Stimulated activated CD4-positive, alpha-beta T cell treated with anti-CD3 and anti-CD28 coated beads, Interleukin-2, amount 100 ng/mL, for 48 hours (primary cell): ENCODE data around the gene RAD18.

Source experiments
- DNase-seq, 2 donors: peaks; one replicate each; pipeline ENCODE4 v3.0.0-alpha.2; 2020

Gene RAD18

GRCh38 chr3:8985411-8985831, 22.1 kb upstream of the RAD18 start:
- no peak for DNase-seq

- no peak for DNase-seq
Observed at GRCh38 chr3:8984526-8984925, 21.3 kb upstream of the RAD18 start.

GRCh38 chr3:8984081-8984480, 20.8 kb upstream of the RAD18 start:
- no peak for DNase-seq

- no peak for DNase-seq
Observed at GRCh38 chr3:8983591-8983990, 20.3 kb upstream of the RAD18 start.

GRCh38 chr3:8983026-8983425, 19.8 kb upstream of the RAD18 start:
- no peak for DNase-seq

- DNase-seq, result no peak
Observed at GRCh38 chr3:8982509-8982908, 19.2 kb upstream of the RAD18 start.

GRCh38 chr3:8981700-8982099, 18.4 kb upstream of the RAD18 start:
- no peak for DNase-seq

GRCh38 chr3:8981296-8981695, 18.0 kb upstream of the RAD18 start:
- DNase-seq, result no peak

- no peak for DNase-seq
Observed at GRCh38 chr3:8980756-8981257, 17.5 kb upstream of the RAD18 start.

GRCh38 chr3:8979262-8979661, 16.0 kb upstream of the RAD18 start:
- DNase-seq, result no peak

- DNase-seq, result no peak
Observed at GRCh38 chr3:8978551-8978950, 15.3 kb upstream of the RAD18 start.

- DNase-seq, result no peak
Observed at GRCh38 chr3:8976540-8977182, 13.4 kb upstream of the RAD18 start.

- no peak for DNase-seq
Observed at GRCh38 chr3:8975081-8976020, 12.1 kb upstream of the RAD18 start.

- DNase-seq, result no peak
Observed at GRCh38 chr3:8974458-8974857, 11.2 kb upstream of the RAD18 start.

- no peak for DNase-seq
Observed at GRCh38 chr3:8972639-8973038, 9.4 kb upstream of the RAD18 start.

- peak; percentile 66 to 71 for DNase-seq
Observed at GRCh38 chr3:8970971-8971589, 7.8 kb upstream of the RAD18 start.

- no peak for DNase-seq
Observed at GRCh38 chr3:8969241-8969640, 6.0 kb upstream of the RAD18 start.

GRCh38 chr3:8968375-8968882, 5.2 kb upstream of the RAD18 start:
- no peak for DNase-seq

GRCh38 chr3:8967553-8967952, 4.3 kb upstream of the RAD18 start:
- no peak for DNase-seq

- no peak for DNase-seq
Observed at GRCh38 chr3:8966820-8967348, 3.6 kb upstream of the RAD18 start.

- DNase-seq, result no peak
Observed at GRCh38 chr3:8966150-8966819, 3.0 kb upstream of the RAD18 start.
